Mesenteric fat pad (tissue), 1 donor: ENCODE measurements around the gene PRSS3. TPM values are rescaled to one million over a fixed set of nuclear protein-coding genes. Genes with fewer than 3 reads are reported as not detected.
"Not testable (repeated sequence)": the region's sequence is repeated elsewhere in the genome, so short reads cannot be mapped to it uniquely, and the experiment has no call there.

Experiments
- DNase-seq: peaks from one replicate; pipeline ENCODE4 v3.0.0-alpha.2; 2020; ENCODE audit warnings: low spot score
- long read RNA-seq: library from polyadenylated mRNA; unstranded; transcript quantifications from one replicate; pipeline ENCODE4 v2.0.0, GENCODE V29; 2020
- total RNA-seq: library from RNA; stranded (reverse); fragmentation: NEBNext Ultra II Directional; extraction: Animal tissue kit (Norgen Biotek cat#: 25700); gene quantifications from one replicate; pipeline ENCODE4 v1.2.1, GENCODE V29; 2021
- donor health status: DM: yes; HTN: yes; CAD: no.

Gene PRSS3
- total RNA-seq = not detected
- long read RNA-seq = 0 reads

DNA sequence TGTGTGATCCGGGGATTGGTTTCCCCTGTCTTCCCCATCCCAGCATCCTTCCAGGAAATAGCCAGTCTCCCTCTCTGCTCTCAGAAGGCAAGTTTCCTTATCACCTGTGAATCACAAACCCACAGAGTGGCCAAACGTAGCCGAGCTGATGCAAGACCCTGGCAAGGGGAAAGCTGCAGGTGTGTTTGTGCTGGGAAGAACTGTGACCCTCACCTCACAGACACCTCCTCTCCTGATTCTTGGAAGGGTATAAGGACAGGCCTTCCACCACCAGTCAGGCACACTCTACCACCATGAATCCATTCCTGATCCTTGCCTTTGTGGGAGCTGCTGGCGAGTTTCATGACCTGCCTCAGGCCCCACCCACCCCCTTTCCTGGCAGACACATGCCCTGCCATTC lies at the start of gene PRSS3:
Gene PRSS3 (plus strand): TSS at position 281 of the 400 bp plus-strand sequence. CDS start 13 bp downstream, at position 294.
- DNase-seq = no peak

- DNase-seq = no peak
Observed at GRCh38 chr9:33748633-33749304, 46.6 kb upstream of the PRSS3 start.

DNA sequence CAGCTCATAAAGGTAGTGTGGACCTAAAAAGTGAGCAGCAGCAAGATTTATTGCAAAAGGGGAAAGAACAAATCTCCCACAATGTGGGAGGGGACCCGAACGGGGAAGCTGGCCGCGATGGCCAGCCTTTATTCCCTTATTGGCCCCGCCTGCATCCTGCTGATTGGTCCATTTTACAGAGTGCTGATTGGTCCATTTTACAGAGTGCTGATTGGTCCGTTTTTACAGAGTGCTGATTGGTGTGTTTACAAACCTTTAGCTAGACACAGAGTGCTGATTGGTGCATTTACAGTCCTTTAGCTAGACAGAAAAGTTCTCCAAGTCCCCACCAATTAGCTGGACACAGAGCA lies 46.1 kb upstream of the PRSS3 start:
- DNase-seq = not testable (repeated sequence)

DNA sequence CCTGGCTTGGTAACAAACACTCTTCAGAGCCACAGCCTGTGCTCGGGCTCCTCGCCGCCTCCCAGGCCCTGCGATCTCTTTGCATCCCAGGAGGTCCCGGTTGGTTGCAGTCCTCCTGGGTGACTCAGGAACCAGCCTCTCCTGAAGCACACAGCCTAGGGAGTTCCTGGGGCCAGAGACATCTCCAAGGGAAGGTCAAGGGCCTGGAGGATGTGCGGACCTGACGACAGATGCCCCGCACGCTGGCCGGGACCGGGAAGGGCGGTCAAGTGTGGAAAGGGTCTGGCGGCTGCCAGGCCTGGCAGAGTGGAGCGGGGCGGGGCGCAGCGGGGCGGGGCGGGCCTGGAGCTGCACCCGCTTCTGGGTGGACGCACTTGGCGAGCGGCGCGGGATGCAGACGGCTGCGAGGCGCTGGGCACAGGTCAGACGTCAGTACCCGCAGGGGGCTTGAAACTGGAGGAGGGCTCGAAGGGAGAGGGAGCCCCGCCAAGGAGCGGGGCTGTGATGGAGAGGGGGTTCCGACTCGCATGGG lies 45.0 kb upstream of the PRSS3 start:
- no peak for DNase-seq

DNA sequence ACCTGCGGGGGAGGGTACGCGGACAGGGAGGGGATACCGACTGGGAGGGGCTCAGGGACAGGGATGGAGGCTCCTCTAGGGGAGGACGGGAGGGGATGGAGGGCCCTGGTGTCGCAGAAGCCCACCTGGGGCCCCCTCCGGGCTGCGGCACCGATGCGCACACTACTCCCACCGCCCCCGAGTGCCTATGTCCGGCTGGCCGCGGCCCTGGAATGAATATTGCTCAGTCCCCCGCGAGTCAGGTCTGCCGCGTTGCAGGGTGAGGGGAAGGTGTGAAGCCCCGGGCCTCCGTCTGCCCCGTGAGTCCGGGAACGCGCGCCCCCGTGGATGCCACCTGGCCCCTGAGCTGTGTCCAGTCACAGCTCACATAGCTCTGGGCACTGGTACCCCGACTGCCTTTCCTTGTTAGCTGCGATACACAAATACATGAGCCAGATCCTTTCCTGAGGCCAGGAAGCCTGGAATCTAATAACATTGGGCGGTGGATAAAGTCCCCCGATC lies 44.5 kb upstream of the PRSS3 start:
- no peak for DNase-seq

DNA sequence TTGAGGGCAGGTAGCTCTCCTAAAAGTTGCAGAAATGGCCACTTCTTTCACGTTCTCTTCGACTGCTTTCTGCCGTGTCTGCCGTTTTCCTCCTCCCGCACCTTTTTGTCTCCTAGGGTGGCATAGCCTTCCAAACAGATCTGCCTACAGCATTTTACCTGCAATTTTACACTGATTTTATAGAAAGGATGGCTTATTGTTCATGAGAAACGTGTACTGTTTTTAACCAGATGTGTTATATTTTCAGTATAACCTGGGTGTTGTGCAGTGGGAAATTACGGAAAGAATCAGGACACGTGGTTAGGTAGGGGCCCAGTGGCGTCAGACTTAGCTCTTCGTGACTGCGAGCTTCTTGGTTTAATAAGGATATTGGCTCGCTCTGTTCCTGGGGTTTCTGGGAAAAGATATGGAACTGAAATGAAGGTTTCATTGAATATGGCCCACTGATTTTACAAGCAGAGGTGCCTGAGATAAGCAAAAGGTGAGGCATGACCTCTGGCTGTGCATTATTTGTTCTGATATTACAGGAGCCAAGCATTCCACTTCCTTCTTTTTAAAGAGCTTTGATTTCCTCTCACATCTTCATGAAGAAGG lies 43.7 kb upstream of the PRSS3 start:
- no peak for DNase-seq

GRCh38 chr9:33752130-33752637 lies 43.2 kb upstream of the PRSS3 start:
- no peak for DNase-seq

GRCh38 chr9:33752789-33753188 lies 42.6 kb upstream of the PRSS3 start:
- DNase-seq = not testable (repeated sequence)

GRCh38 chr9:33759648-33760047 lies 35.7 kb upstream of the PRSS3 start:
- DNase-seq = not testable (repeated sequence)

GRCh38 chr9:33762343-33762742 lies 33.0 kb upstream of the PRSS3 start:
- no peak for DNase-seq

GRCh38 chr9:33763709-33764108 lies 31.7 kb upstream of the PRSS3 start:
- not testable (repeated sequence) for DNase-seq

DNA sequence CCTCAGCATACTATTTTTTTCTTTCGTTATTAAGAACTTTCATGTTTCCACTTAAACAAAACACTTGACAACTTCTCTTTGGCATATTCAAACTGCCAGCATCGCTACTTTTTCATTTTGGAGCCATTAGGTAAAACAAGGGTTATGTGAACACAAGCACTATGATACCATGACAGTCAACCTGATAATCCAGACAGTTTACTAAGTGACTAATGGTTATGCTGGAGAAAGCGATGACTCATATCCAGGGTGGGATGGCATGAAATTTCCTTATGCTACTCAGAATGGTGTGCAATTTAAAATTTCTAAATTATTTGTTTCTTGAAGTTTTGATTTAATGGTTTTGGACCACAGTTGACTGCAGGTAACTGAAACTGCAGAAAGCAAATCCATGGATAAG lies 29.9 kb upstream of the PRSS3 start:
- no peak for DNase-seq

DNA sequence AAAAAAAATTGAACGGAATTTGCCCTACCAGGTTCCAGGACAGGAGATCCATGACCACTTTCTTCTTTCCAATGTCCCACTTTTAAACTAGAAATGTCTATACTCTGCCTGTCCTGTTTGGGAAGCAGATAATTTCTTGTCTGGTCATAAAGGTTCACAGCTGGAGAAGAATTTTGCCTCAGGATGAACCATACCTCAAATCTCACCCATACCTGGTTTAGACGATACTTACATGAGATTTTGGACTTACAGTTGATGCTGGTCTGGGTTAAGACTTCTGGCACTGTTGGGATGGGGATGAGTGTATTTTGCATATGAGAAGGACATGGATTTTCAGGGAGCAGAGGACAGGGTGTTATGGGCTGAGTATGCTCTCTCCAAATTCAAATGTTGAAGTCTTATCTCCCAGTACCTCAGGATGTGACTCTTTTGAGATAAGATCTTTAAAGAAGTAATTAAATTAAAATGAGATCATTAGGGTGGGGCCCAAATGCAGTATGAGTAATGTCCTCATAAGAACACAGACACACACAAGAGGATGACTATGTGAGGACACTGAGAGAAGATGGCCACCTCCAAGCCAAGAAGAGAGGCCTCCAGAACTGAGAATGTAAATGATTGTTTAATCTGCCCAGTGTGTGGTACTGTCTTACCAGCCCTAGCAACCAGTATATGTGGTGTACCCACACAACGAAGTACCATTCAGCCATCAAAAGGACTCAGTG lies 25.0 kb upstream of the PRSS3 start:
- DNase-seq = not testable (repeated sequence)

DNA sequence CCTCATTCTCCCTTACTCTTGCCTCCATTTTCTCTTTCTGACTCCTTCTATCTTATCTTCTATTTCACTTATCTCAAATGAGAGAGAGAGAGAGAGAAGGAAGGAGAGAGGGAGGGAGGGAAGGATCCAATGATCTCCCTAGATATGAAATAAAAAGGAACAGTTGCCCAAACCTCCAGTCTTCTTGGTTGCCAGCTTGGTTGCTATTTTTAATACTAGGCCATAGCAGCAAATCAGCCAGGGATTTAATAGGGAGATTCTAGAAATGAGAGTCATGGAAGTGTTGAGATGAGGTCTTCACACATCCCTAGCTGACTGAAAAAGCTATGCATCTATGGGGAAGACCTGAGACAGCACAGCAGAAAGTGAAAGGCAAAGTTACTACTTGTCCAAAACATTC lies 22.2 kb upstream of the PRSS3 start:
- DNase-seq = not testable (repeated sequence)

- not testable (repeated sequence) for DNase-seq
Observed at GRCh38 chr9:33774074-33774659, 21.2 kb upstream of the PRSS3 start.

GRCh38 chr9:33776578-33776977 lies 18.8 kb upstream of the PRSS3 start:
- DNase-seq = no peak

DNA sequence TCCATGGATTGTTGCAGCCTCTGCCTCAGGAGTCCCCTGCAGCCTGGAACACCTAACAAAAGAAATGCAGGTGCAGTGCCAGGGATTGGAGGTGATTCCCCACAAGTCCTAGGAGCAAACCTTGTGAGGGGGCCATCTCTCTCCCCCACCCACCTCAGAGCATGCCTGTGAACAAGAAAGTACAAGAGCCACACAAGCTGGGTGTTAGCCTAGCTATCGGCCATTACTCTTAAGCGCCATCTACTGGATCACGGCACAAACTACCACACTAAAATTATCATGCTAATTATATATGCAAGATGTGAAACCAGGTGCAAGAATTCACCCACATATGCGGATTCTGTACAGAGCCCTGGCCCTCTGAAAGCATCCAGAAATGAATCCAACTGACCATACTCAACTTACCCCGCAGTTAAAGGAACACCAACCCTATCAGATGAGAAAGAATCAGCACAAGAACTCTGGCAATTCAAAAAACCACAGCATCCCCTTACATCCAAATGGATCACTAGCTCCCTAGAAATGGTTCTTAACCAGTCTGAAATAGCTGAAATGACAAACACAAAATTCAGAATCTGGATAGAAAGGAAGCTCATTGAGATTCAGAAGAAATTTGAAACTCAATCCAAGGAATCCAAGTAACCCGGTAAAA lies 16.5 kb upstream of the PRSS3 start:
- DNase-seq = no peak

DNA sequence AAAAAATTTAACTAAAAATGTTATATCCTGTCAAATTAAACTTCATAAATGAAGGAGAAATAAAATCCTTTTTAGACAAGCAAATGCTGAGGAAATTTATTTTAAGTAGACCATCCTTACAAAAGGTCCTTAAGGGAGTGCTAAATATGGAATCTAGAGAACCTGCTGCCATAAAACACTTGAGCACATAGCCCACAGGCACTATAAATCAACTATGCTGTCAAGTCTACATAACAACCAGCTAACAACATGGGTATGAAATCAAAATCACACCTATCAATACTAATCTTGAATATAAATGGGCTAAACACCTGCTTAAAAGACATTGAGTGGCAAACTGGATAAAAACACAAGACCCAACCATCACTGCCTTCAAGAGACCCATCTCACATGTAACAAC lies 15.1 kb upstream of the PRSS3 start:
- no peak for DNase-seq

DNA sequence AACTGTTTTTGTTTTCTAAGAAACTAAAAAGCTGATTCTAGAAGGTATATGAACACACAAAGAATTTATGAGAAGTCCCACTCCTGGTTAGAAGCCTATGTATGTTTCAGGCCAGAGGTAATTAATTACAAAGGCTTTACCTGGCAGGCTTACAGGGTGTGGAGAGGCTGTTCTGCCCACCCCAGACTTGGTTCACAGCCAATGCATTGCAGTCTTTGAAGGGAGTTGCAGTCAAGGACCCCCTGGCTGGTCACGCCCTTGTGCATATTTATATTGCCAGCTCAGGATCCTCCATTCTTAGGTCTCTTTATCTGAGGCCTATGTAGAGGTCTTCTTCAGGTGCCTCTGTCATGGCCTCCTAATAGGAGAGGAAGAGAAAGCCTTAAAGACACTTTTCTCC lies 13.6 kb upstream of the PRSS3 start:
- no peak for DNase-seq

- DNase-seq = no peak
Observed at GRCh38 chr9:33782395-33783152, 12.8 kb upstream of the PRSS3 start.
